GM19025 (cell line): Measurements from ENCODE around the gene PCNT.
"Not testable (repeated sequence)": the region's sequence is repeated elsewhere in the genome, so short reads cannot be mapped to it uniquely, and the experiment has no call there.

Experiments used
- ATAC-seq: cut with Tn5 transposase; IDR thresholded peaks from one replicate; pipeline ENCODE4 v1.9.1; 2021; ENCODE audit warnings: mild to moderate bottlenecking, low read depth, moderate library complexity; ENCODE audit not compliant: unreplicated experiment

The PCNT gene

DNA sequence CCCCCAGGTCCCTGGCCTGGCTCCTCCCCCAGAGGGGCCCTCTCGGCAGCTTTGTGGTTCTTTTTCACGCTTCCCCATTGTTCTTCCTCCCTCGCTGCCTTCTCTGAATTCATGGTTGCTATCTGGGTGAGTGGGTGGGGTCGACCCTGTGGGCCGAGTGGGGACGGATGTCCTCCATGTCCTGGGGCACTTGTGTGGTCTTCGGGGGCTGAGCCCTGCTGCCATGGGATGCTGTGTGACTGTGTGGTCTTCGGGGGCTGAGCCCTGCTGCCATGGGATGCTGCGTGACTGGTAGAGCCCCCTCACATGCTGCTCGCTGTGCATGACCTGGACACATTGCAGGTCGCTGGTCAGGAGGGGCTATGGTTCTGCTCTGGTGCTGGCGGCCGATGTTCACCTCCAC, 113.1 kb downstream of the PCNT start:
- ATAC-seq = no peak

DNA sequence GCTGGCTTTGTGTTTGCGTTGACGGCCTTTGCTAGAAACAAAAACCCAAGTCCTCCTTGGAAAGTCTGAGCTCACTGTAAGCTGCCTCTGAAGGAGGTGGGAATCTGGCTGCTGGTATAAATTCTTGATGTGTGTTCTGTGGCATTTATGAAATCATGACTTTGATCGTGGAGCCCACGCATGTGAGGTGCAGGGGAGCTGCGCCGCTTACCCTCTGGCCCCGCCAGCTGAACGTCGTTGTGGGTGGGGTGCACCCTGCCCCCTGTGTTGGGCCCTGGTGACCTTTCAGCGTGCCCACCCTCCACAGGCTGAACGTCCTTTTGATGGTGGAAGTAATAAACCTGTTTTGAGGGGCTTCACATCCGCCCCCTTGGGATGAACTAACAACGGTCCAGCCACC, 113.6 kb downstream of the PCNT start:
- ATAC-seq = no peak

DNA sequence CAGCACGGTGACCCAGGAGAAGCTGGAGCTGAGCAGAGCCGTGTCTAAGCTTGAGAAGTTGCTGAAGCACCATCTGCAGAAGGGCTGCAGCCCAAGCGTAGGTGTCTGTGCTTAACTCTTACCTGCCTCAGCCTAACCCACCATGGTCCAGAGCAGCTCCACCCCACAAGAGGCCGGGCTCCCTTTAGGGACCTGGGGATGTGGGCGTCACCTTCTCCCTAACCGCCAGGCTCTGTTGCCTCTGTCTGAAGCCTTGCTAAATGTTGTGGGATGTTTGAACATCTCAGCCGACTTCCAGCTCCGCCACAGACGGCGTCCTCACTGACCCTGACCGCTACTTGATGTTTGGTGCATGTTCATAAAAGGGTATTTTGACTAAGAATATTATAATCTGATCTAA, 114.3 kb downstream of the PCNT start:
- ATAC-seq = no peak

DNA sequence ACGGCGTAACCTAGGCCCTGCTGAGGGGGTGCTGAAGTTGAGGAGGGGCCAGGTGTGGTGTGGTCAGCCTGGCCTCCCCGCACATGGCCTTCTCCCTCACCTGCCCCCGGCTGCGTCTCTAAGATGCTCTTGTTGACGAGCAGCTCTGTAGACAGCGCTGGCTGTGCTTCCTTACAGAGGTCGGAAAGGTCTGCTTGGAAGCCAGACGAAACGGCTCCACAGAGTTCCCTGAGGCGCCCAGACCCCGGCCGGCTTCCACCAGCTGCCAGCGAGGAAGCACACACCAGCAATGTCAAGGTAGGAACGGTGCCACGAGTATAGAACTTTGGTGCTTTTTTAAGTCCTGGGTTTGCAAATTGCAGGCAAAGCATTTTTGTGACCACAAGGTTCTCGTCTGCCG, 116.0 kb downstream of the PCNT start:
- no peak for ATAC-seq

DNA sequence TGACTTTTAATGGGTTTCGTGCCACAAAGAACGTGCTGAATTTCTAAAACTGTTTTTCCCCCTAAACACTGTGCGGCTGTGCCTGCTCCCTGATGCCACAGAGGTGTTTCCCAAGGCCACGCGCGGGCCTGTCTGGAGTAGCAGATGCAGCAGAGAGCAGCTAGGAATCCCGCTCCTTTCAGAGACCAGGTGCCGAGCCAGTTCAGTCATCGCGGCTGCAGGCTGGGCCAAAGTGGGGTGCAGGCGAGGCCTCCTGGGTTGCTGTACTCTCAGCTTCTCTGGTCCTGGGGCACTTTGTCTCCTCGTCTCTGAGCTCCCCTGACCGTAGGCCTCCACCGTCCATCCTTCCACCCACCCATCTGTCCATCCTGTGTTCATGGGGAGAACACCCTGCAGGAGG, 117.4 kb downstream of the PCNT start:
- no peak for ATAC-seq

DNA sequence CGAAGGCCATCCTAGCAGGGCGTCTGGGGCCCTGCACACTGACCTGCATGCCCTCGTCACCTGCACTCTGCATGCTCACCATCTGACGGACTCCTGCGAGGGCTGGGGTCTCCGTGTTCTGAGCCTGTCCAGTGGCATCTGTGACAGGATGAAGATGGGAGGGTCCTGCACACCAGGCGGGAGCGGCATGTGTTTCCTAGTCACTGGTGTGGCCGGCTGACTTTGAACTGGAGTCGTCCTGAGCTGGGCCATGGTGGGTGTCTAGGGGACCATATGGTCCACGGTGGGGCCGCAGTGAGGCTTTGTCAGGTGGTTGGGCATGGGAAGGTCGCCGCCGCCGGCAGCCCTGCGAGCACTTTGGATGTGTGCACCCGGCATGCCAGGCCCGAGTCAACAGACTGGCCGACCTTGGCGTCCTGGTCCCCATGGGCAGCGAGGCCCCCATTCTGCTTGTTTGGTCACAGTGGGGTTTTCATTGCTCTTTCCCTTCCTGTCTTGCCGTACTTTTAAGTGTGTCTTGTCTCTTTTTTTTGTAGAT, 118.1 kb downstream of the PCNT start:
- no peak for ATAC-seq

DNA sequence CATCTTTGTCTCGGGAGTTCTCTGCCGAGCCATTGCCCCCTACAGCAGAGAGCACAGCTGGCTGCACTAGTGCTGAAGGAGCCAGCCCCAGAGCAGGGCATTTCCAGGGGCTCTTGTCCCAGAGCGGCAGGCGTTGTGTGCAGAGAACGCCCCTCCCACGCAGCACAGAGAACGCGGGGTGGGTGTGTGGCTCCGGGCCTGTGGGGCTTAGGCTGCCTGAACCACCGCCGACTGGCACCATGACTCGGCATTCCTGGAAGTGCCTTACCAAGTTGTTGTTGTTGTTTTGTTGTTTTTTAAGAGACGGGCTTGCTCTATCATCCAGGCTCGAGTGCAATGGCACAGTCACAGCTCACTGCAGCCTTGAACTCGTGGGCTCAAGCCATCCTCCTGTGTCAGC, 119.0 kb downstream of the PCNT start:
- no peak for ATAC-seq

DNA sequence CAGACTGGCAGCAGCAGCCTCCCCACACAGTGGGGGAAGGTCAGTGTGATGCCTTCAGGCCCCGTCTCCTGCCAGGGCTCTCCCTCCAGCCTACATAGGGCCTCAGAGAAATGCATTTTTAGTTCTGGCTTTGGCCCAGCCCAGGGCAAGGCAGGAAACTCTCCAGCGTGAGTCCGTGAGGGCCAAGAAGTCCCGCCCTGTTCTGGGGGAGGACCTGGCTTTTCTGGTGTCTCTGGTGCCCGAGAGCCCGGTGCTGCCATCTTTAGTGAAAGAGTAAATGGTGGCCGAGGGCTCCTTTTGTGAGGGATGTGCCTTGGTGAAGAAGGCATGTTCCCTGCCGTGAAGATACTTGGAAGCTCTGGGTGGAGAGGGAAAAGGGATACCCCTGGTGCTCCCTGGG, 120.0 kb downstream of the PCNT start:
- ATAC-seq = no peak

DNA sequence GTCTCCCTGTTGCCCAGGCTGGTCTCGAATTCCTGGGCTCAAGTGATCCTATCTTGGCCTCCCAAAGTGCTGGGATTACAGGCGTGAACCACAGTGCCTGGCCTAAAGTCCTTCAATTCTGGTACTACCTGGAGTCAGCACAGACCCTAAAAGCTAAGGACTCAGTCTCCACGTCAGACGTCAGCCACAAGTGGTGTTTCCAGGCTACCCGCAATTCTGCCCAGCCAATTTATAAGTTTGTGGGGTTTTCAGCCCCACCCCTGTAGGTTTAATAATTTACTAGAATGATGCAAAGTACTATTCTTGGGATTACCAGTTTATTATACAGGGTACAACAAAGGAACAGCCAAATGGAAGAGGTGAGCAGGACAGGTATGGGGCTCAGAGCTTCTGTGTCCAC, 124.2 kb downstream of the PCNT start:
- no peak for ATAC-seq

DNA sequence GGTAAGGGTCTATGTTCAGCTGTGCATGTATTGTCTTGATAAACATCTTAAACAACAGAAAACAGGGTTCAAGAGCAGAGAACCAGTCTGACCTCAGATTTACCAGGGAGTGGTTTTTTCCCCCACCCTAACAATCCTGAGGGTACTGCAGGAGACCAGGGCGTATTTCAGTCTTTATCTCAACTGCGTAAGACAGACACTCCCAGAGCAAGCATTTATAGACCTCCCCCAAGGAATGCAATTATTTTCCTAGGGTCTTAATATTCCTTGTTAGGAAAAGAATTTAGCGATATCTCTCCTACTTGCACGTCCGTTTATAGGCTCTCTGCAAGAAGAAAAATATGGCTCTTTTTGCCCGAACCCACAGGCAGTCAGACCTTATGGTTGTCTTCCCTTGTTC, 124.9 kb downstream of the PCNT start:
- ATAC-seq = not testable (repeated sequence)

DNA sequence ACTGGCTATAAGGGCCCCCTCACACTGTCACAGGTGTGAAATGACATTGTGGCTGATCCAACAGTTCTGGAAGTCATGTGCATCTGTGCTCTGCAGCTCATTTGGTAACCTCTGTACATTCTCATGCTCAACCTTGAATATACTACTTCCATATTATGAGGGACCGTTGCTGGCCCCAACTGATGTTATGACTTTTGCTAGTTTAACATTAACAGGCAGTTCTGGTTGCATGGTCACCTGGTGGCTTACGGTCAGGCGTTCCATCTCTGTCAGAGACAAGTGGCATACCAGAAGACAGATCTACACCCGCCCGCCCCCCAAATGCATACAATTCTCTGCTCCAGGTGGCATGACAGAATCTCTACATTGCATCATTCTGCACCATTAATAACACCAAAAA, 128.8 kb downstream of the PCNT start:
- ATAC-seq = no peak

DNA sequence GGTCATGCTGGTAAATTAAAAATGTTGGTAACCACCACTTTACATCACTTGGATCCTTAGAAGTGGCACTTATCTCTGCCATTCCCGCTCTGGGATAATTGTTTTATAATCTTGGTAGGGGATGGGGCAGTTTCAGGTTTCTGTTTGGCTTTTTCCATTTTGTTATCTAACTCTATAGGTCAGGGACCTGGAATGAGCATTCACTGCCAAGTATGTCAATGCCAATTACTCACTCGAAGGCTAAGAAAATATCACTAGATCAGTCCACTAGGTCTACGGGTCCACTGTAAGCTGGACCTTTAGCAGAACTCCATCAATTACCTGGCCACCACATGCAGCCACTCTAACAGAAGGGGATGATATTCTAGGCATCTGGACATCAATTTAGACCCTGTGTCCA, 130.2 kb downstream of the PCNT start:
- ATAC-seq = no peak

DNA sequence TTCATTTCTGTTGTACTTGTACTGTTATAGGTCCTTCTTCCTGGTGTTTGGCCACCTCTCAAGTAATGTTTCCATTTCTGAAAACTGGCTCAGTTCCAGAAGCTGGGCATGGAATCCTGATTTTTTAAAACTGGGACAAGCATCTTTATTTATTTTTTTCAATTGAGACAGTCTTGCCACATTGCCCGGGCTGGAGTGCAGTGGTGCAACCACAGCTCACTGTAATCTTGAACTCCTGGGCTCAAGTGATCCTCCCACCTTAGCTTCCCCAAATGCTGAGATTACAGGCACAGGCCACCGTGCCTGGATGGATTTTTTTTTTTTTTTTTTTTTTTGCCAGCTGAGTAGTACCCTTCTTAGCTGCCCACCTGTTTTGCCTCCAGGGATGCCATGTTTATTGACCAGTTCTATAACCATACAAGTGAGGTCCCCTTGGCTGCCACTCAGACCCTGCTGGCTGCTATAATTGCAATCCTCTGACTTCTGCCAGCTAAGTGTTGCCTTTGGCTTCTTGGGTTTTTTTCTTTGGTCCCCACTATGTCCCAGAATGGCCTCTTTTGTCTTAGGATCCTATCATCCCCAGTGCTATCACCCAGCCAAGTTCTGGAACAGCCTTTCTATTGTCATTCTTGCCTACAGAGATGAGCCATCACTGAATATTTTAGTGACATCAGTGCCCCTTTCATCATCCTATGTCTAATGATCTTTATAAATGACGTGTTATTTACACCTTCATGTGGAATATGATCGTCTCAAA, 130.9 kb downstream of the PCNT start:
- ATAC-seq = no peak

DNA sequence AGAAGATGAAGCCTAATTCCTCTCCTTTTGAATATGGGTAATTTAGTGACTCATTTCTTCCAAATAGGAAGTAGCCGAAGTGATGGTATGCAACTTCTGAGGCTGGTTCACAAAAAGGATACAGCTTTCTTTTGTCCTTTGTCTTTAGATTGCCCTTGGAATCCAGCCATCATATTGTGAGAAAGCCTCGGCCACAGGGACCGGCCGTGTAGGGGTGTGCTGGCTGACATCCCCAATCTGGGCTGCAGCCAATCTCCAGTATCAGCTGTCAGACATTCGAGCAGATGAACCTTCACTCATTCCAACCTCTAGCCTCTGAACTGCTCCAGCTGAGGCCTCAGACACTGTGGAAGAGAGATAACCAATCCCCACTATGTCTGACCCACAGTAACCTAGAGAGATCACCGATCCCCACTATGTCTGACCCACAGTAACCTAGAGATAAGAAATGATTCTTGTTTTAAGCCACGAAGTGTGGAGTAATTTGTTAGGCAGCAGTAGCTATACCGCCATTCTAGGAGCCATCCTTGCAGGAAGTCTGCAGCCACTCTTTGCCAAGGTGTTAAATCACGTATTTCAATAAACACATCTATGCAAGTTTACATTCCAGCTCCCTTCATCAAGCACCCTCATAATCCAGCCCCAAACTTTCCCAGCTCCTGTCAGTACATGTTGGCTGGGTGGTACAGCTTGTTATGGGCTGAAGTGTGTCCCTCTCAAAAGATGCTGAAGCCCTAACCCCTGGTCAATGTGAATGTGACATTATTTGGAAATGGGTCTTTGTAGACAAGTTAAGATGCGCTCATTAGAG, 131.8 kb downstream of the PCNT start:
- ATAC-seq = no peak

DNA sequence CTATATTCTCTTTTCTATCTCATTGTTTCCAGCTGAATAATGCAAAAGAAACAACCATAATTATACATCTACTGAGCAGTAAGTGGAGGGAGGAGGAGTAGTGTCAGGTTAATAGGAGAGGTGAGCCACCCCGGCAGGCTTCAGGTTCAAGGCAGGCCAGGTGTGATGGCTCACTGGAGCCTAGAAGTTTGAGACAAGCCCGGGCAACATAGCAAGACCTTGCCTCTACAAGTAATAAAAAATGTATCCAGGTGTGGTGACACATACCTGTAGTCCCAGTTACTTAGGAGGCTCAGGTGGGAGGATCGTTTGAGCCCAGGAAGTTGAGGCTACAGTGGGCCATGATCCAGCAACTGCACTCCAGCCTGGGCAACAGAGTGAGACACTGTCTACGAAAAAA, 132.8 kb downstream of the PCNT start:
- ATAC-seq = no peak

DNA sequence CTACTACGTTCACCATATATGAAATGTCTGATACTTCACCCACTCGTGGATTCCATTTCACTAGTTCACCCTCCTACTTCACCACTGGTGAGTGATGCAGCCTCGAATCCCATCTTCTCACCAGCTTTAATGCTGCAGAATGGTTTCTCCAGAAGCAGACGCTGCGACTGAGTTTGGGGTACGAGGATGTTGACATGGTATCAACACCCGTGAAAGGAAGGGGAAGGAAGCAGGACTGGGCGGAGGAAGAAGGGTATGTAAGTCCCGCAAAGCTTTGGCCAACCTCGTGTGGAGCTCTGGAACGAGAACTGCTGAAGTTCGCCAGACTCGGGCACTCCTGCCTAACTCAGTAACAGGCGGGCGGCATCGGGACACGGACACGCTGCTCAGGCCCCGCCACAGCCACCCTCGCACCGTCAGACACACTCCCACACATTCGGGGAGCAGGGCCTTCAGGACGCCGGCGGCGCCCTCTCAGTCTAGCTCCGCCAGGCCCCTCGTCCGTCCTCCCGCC, 133.9 kb downstream of the PCNT start:
- peak; percentile 14 for ATAC-seq

DNA sequence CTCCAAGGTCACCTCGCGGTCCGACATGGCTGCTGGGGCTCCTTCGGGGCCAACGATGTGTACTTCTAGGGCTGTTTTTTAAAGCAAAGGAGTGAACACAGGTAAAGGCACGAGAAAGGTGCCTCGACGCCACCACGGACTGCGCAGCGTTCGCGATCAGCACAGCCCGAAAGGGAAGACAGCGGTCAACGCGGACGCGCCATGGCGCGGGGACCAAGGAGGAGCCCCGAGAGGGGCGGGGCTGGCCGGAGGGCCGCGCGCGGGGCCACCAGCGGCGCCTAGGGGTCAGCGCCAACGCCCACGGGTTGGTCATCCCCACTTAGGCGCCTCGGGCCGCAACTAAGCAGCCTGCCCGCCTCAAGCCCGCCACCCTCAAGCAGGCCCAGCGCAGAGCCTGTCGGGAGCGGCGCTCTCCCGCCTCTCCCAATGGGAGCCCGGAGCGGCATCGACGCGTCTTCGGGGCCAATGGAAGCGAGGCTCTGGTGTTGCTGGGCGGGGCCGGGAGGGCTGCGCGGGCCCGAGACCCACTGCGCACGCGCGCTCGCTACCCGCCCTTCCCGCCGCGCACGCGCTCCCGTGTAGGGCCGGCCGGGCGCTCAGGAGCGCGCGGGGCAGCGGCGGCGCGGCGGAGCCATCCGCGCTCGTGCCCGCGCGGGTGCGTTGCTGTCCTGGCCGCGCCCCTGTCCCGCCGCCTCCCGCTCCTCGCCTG, 134.5 kb downstream of the PCNT start, which contains the start of gene DIP2A:
TSS of gene DIP2A (plus strand) at position 577 of the 709 bp plus-strand sequence. CDS start 241 bp downstream, outside the sequence.
- ATAC-seq = peak; percentile 97

DNA sequence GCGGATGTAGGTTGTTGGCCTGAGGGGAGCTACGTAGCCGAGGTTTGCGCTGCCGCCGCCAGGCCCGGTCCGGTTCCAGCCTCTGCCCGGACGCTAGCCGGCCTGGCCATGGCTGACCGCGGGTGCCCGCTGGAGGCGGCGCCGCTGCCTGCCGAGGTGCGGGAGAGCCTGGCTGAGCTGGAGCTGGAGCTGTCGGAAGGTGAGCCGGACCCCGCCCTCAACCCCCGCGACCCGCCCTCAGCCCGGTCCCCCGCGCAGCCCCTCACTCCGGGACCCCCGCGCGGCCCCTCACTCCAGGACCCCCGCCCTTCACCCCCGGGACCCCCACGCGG, 135.0 kb downstream of the PCNT start:
- no peak for ATAC-seq

DNA sequence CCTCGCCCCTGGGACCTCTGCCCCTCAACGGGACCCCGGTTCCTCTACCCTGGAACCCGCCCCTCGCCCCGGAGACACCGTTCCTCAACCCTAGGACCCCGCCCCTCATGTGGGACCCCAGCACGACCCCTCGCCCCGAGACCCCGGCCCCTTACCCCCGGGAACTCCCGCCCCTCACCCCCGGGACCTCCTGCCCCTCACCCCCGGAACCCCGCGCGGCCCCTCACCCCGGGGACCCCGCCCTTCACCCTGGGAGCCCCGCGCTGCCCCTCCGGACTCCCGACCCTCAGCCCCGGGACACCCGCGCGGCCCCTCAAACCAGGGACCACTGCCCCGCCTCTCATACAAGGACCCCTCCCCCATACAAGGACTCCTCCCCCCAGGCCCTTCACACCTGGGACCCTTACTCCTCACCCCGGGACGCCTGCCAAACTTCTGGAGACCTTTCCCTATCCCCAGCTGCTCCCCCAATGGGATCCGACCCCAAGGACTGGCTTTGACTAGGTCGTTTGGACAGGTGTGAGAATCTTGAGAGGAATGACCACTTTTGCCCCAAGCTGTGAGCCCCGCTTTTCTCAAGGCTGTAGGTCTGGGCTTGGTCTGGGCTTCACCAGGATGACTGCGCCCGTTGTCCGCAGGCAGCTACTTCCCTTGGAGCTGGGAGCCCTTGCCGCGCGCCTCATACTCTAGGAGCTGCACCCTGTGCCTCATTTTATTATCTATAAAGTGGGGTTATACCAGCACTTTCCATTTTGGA, 135.6 kb downstream of the PCNT start:
- no peak for ATAC-seq

DNA sequence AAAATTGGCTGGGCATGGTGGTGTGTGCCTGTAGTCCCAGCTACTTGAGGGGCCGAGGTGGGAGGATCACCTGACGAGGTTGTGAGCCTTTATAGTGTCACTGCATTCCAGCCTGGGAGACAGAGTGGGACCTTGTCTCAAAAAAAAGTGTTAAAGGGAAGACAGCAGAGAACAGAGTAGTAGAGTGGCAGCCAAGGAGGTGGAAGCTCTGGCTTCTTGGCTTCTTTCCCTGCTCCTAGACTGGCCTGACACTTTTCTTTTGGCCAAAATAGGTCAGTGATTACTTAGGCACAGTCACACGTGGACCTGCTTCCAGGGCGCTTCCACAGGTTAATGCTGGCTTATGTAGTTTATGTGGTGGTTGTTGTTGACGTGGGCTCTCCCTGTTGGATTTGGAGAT, 138.0 kb downstream of the PCNT start:
- no peak for ATAC-seq
